ENCODE data around the gene ZNF223. TPM values are rescaled to one million over a fixed set of nuclear protein-coding genes. Genes with fewer than 3 reads are reported as not detected.

The ZNF223 gene
- 1 to 10 TPM; 2.9 to 5.9 (median 5.0) TPM for total RNA-seq

DNA sequence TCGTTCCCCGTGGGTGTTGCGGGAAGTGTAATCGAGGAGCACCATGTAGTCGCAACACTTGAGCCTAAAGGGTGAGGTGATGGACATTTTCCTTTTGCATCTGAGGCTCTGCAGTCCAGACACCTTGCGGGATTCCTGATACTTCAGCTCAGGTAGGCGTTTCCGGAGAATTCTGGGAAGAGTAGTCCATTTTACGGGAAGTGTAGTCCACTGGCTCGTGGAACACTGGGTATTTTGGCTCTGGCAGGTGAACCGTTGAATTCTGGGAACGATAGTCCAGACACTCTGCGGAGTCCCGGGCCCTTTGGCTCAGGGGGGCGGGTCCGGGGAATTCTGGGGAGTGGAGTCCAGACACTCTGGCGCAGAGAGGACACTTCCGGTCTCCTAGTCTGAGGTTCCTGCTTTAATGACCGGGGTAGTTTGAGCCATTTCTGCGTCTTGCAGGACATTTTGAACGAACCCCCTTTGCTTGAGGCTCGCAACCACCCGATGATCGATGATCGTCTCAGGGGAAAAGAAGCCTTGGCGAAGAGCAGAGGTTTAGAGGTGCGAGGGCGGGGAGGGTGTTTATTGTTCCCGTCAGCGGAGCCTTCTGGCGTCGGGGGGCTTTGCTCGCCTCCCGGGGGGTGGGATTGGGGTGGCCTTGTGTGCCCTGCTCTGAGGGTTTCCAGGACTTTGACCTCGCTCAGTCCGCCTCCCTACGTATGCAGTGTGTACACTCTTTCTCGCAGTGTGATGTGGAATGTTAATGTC is at the start of gene ZNF223:
Gene ZNF223 (plus strand): TSS at position 387 of the 753 bp plus-strand sequence. CDS start 3,141 bp downstream, outside the sequence.
- TF ChIP-seq CTCF (IDR thresholded peaks at IDR 0.05; ENCODE audit: low read depth), result no peak

- no peak for TF ChIP-seq CTCF (IDR thresholded peaks at IDR 0.05; ENCODE audit: low read depth)
Measured at GRCh38 chr19:44002212-44002565, 49.6 kb upstream of the ZNF223 start.

- TF ChIP-seq CTCF (IDR thresholded peaks at IDR 0.05; ENCODE audit: low read depth), result no peak
Measured at GRCh38 chr19:44002566-44003460, 49.0 kb upstream of the ZNF223 start, which contains the start of gene ZNF230. ZNF230 (plus strand) TSS chr19:44002957; CDS start chr19:44007079, 4,122 bp downstream.

GRCh38 chr19:44003461-44004009 is 48.3 kb upstream of the ZNF223 start:
- no peak for TF ChIP-seq CTCF (IDR thresholded peaks at IDR 0.05; ENCODE audit: low read depth)

GRCh38 chr19:44005973-44006372 is 45.9 kb upstream of the ZNF223 start:
- TF ChIP-seq CTCF (IDR thresholded peaks at IDR 0.05; ENCODE audit: low read depth), result no peak

DNA sequence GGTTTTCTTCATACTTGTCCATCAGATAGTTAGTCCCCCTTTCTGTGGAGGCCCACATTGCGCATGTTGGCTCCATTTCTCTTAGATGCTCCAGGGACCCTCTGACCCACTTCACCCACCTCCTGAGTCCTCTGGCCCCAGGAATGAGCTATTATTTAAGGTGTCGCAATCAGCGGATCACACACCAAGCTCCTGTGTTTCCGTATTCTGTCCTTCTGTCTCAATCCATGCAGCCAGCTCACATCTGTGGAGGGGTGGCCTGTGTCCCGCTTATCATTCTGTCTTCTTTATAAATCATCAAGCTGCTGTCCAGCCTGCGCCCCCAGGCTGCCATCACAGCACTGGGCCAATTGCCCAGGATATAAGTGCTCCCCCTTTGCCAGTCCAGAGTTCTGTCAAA is 44.4 kb upstream of the ZNF223 start:
- no peak for TF ChIP-seq CTCF (IDR thresholded peaks at IDR 0.05; ENCODE audit: low read depth)

GRCh38 chr19:44010468-44010867 is 41.4 kb upstream of the ZNF223 start:
- TF ChIP-seq CTCF (IDR thresholded peaks at IDR 0.05; ENCODE audit: low read depth), result no peak
